Activated T-helper 1 cell treated with anti-CD3 and anti-CD28 coated beads, Interleukin-2, amount 50 U/mL, for 16 hours (primary cell): Measurements from ENCODE around the gene FUT4.
"Not testable (repeated sequence)": the region's sequence is repeated elsewhere in the genome, so short reads cannot be mapped to it uniquely, and the experiment has no call there.

Experiments
- DNase-seq, 2 donors: peaks; one replicate each; pipeline ENCODE4 v3.0.0-alpha.2; 2020; ENCODE audit warnings: low read depth in 1 of 2, low spot score in 1 of 2

FUT4 gene

GRCh38 chr11:94543695-94544645 is at the start of gene FUT4:
Gene FUT4, plus strand, starts transcription at chr11:94543921. Its CDS starts 213 bp downstream, at chr11:94544134.
- peak; percentile 46 to 58 for DNase-seq

- no peak for DNase-seq
Observed at GRCh38 chr11:94494126-94494680, 49.5 kb upstream of the FUT4 start.

GRCh38 chr11:94500181-94500580 is 43.5 kb upstream of the FUT4 start:
- DNase-seq: no peak

- DNase-seq: no peak
Observed at GRCh38 chr11:94501522-94501921, 42.2 kb upstream of the FUT4 start.

GRCh38 chr11:94504689-94505293 is 38.9 kb upstream of the FUT4 start:
- no peak for DNase-seq

GRCh38 chr11:94506513-94506912 is 37.2 kb upstream of the FUT4 start:
- DNase-seq: not testable (repeated sequence)

- no peak for DNase-seq
Observed at GRCh38 chr11:94507485-94507884, 36.2 kb upstream of the FUT4 start.

GRCh38 chr11:94511932-94512781 is 31.6 kb upstream of the FUT4 start, which contains the start of gene C11orf97:
Gene C11orf97, plus strand, starts transcription at chr11:94512461. Its CDS starts 68 bp downstream, at chr11:94512529.
- DNase-seq: peak; percentile 11 to 17

- no peak for DNase-seq
Observed at GRCh38 chr11:94513091-94513490, 30.6 kb upstream of the FUT4 start.

- DNase-seq: no peak
Observed at GRCh38 chr11:94515398-94515797, 28.3 kb upstream of the FUT4 start.

- DNase-seq: no peak
Observed at GRCh38 chr11:94516725-94517124, 27.0 kb upstream of the FUT4 start.

- no peak for DNase-seq
Observed at GRCh38 chr11:94518300-94518699, 25.4 kb upstream of the FUT4 start.

- DNase-seq: no peak
Observed at GRCh38 chr11:94519478-94520084, 24.1 kb upstream of the FUT4 start.

- DNase-seq: no peak
Observed at GRCh38 chr11:94521684-94522083, 22.0 kb upstream of the FUT4 start.

- DNase-seq: no peak
Observed at GRCh38 chr11:94524341-94524740, 19.4 kb upstream of the FUT4 start.

GRCh38 chr11:94525546-94526324 is 18.0 kb upstream of the FUT4 start:
- DNase-seq: no peak

GRCh38 chr11:94526645-94527438 is 16.9 kb upstream of the FUT4 start:
- DNase-seq: no peak

- no peak for DNase-seq
Observed at GRCh38 chr11:94528551-94528950, 15.2 kb upstream of the FUT4 start.

- DNase-seq: no peak
Observed at GRCh38 chr11:94532211-94532610, 11.5 kb upstream of the FUT4 start.
